ENCODE data around the gene RNF157. TPM values are rescaled to one million over a fixed set of nuclear protein-coding genes. Genes with fewer than 3 reads are reported as not detected.

Gene RNF157
- total RNA-seq, 3 donors from 2014 or later = 11.6 to 45.8 (median 17.5) TPM

DNA sequence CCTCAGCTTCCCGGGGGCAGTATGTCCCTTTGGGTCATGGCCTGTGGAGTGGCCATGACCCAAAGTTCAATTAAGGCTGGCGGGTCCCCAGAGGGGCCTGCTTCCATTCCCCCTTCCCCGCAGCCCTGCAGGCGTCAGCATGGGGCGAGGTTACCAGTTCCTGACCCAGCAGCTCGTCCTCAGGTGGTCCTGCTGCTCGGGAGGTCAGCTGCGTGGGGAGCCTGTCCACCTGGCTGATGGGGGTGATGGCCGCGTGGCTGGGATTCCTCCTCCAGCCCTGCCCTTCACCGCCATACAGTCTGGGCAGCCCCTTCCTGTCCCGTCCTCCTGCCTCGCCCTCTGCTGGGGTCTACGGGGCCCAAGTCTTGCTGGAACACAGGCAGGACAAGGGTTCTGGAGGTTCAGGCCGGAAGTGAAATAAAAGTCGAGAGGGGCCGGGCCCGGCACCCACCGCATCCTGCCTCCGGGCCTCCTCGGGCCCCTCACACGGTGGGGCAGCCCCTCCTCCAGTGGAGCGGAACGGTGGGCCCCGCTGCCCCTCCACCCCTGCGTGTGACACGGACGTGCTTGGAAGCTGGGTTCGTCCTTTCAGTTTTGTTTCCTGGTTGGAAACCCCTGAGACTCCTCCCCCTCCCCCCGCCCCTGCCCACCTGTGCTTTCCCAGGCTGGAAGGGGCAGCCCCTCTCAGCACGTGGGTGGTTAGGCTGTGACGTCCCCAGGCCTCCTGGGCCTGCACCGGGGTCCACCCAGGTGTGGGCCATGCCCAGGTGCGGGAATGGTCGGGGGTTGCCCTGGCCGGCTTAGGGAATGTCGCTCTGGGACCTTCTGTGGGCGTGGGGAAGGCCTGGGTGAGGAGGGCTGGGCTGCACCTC is 31.6 kb upstream of the RNF157 start:
- ATAC-seq (peak; percentile 51), DNase-seq (peak; percentile 55 to 87 (median 78))
- Histone ChIP-seq H3K9me3 (no peaks in the 10 kb centered on the region), H3K4me3 (peak overlapping the region; percentile 15), H3K4me1 (ENCODE audit: low read depth) (peaks cover 56% of the 10 kb centered on the region), H3K36me3 (ENCODE audit: low read depth) (no peaks in the 10 kb centered on the region)
- intact Hi-C loops (cut with DNase I, micrococcal nuclease) = loop anchor here in 1 of 2 donors (10.0 kb wide), 1 partner anchor 87 kb away; no protein-coding TSS in a partner anchor
- no peak for TF ChIP-seq CTCF (IDR thresholded peaks at IDR 0.05)

GRCh38 chr17:76270770-76271668 is 30.7 kb upstream of the RNF157 start:
- peak; percentile 0 for ATAC-seq
- DNase-seq = peak in 2 of 3 donors; percentile 41 to 50

DNA sequence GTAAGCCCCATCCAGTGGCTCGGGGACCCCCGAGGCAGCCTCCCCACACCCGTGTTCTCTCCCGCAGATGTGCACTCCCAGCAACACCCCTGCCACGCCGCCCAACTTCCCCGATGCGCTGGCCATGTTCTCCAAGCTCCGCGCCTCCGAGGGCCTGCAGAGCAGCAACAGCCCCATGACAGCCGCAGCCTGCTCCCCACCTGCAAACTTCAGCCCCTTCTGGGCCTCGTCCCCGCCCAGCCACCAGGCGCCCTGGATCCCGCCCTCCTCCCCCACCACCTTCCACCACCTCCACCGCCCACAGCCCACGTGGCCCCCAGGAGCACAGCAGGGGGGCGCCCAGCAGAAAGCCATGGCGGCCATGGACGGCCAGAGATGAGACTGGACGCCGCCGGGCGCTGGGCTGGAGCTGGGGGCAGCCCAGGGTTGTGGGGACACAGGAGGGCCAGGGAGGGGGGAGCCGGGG is 29.9 kb upstream of the RNF157 start:
- Histone ChIP-seq H3K4me1 (ENCODE audit: low read depth) (peaks cover 60% of the 10 kb centered on the region), H3K9me3 (no peaks in the 10 kb centered on the region), H3K4me3 (no peak overlapping the region), H3K36me3 (ENCODE audit: low read depth) (no peaks in the 10 kb centered on the region)
- DNase-seq = peak in 1 of 3 donors; percentile 70
- no peak for TF ChIP-seq CTCF (IDR thresholded peaks at IDR 0.05)
- no peak for ATAC-seq
- intact Hi-C loops (cut with DNase I, micrococcal nuclease) = loop anchor here in 1 of 2 donors (10.0 kb wide), 1 partner anchor 85 kb away; no protein-coding TSS in a partner anchor

More at GRCh38 chr17:76270770-76271668, 30.7 kb upstream of the RNF157 start:
- no peak overlapping the region for H3K4me3 ChIP-seq
- no peaks in the 10 kb centered on the region for H3K36me3 ChIP-seq (ENCODE audit: low read depth)
- intact Hi-C loops (cut with DNase I, micrococcal nuclease) = loop anchor here in 1 of 2 donors (10.0 kb wide), 1 partner anchor 86 kb away; no protein-coding TSS in a partner anchor
- peaks cover 60% of the 10 kb centered on the region for H3K4me1 ChIP-seq (ENCODE audit: low read depth)
- TF ChIP-seq CTCF (IDR thresholded peaks at IDR 0.05) = no peak
- no peaks in the 10 kb centered on the region for H3K9me3 ChIP-seq

- H3K9me3 ChIP-seq = no peaks in the 10 kb centered on the region
- H3K36me3 ChIP-seq (ENCODE audit: low read depth) = no peaks in the 10 kb centered on the region
- H3K4me1 ChIP-seq (ENCODE audit: low read depth) = peaks cover 64% of the 10 kb centered on the region
- DNase-seq = no peak
- no peak for TF ChIP-seq CTCF (IDR thresholded peaks at IDR 0.05)
- no peak for ATAC-seq
- H3K4me3 ChIP-seq = no peak overlapping the region
- intact Hi-C loops (cut with DNase I, micrococcal nuclease) = no loop called here
Measured at GRCh38 chr17:76268991-76269981, 29.0 kb upstream of the RNF157 start.

Data from mucosa of descending colon (tissue), 3 donors.